Measurements from ENCODE around the gene GNB1. TPM values are rescaled to one million over a fixed set of nuclear protein-coding genes. Genes with fewer than 3 reads are reported as not detected.

GNB1 gene
- total and polyA plus RNA-seq, 10 of the 15 experiments (the other 5 are each of a cell fraction or from before 2014, with no cell fraction given) = 23.0 to 392 (median 93.9) TPM

DNA sequence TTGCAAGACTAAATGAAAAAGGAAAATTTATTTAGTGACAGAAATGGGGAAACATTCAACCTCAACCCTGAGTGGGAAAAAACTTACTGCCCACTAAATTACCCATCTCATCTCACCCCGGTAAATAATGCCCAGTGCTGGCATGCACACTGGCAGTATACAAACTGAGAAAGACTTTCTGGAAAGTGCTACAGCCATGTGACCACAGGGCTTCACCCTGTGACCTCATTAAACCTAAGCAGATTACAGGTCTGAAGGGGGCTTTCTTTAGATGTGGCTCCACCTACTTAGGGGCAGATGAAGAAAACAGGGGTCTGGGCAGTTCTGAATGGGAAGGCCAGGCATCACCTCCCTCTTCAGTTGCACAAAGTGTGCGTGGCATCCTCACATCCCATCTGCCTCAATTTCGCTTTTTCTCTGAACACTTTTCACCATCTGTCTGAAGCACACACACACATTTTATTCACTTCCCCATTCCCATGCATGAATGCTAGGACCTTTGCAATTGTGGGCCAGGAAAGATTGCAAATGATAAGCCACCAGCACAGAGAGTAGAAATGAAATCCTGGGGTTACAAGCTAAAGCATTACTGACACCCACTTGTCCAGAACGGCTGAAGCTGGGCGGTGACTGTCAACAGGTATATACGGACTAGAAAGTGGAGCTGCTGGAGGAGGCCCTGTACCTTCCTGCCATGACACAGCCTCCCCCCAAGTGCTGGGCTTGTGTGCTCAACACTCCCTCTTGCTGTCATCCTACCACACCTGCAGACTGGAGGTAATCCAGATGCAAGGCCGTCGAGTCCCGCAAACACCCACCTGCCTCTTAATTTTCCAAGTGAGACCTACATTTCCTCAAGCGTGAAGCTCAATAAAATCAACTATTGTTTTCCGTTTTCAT is 115.3 kb downstream of the GNB1 start (continued):
- TF ChIP-seq, protein P1, sequence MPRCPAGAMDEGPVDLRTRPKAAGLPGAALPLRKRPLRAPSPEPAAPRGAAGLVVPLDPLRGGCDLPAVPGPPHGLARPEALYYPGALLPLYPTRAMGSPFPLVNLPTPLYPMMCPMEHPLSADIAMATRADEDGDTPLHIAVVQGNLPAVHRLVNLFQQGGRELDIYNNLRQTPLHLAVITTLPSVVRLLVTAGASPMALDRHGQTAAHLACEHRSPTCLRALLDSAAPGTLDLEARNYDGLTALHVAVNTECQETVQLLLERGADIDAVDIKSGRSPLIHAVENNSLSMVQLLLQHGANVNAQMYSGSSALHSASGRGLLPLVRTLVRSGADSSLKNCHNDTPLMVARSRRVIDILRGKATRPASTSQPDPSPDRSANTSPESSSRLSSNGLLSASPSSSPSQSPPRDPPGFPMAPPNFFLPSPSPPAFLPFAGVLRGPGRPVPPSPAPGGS (IDR thresholded peaks at IDR 0.05; ENCODE audit: borderline replicate concordance, insufficient read depth, low read depth, low read length, poor library complexity, severe bottlenecking) = no peak
- TF ChIP-seq BMI1 (IDR thresholded peaks at IDR 0.05; ENCODE audit: borderline replicate concordance) = no peak
- TF ChIP-seq, protein P2, sequence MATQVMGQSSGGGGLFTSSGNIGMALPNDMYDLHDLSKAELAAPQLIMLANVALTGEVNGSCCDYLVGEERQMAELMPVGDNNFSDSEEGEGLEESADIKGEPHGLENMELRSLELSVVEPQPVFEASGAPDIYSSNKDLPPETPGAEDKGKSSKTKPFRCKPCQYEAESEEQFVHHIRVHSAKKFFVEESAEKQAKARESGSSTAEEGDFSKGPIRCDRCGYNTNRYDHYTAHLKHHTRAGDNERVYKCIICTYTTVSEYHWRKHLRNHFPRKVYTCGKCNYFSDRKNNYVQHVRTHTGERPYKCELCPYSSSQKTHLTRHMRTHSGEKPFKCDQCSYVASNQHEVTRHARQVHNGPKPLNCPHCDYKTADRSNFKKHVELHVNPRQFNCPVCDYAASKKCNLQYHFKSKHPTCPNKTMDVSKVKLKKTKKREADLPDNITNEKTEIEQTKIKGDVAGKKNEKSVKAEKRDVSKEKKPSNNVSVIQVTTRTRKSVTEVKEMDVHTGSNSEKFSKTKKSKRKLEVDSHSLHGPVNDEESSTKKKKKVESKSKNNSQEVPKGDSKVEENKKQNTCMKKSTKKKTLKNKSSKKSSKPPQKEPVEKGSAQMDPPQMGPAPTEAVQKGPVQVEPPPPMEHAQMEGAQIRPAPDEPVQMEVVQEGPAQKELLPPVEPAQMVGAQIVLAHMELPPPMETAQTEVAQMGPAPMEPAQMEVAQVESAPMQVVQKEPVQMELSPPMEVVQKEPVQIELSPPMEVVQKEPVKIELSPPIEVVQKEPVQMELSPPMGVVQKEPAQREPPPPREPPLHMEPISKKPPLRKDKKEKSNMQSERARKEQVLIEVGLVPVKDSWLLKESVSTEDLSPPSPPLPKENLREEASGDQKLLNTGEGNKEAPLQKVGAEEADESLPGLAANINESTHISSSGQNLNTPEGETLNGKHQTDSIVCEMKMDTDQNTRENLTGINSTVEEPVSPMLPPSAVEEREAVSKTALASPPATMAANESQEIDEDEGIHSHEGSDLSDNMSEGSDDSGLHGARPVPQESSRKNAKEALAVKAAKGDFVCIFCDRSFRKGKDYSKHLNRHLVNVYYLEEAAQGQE (IDR thresholded peaks at IDR 0.05; ENCODE audit: low read depth, low read length) = no peak
- TF ChIP-seq RUNX3 (IDR thresholded peaks at IDR 0.05; ENCODE audit: low read length) = peak; percentile 38; the same call in 1 of the 2 replicates
- TF ChIP-seq MTA2 (IDR thresholded peaks at IDR 0.05; ENCODE audit: low read depth) = 0 out of 2 replicates have a peak, but pooled peaks have one; percentile 21
- no peak for TF ChIP-seq FOXM1 (IDR thresholded peaks at IDR 0.05; ENCODE audit: low read depth, low read length)
- peak; percentile 73; the same call in 1 of the 2 replicates for TF ChIP-seq ATF7 (IDR thresholded peaks at IDR 0.05; ENCODE audit: low read depth)
- TF ChIP-seq, protein P3, sequence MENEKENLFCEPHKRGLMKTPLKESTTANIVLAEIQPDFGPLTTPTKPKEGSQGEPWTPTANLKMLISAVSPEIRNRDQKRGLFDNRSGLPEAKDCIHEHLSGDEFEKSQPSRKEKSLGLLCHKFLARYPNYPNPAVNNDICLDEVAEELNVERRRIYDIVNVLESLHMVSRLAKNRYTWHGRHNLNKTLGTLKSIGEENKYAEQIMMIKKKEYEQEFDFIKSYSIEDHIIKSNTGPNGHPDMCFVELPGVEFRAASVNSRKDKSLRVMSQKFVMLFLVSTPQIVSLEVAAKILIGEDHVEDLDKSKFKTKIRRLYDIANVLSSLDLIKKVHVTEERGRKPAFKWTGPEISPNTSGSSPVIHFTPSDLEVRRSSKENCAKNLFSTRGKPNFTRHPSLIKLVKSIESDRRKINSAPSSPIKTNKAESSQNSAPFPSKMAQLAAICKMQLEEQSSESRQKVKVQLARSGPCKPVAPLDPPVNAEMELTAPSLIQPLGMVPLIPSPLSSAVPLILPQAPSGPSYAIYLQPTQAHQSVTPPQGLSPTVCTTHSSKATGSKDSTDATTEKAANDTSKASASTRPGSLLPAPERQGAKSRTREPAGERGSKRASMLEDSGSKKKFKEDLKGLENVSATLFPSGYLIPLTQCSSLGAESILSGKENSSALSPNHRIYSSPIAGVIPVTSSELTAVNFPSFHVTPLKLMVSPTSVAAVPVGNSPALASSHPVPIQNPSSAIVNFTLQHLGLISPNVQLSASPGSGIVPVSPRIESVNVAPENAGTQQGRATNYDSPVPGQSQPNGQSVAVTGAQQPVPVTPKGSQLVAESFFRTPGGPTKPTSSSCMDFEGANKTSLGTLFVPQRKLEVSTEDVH (IDR thresholded peaks at IDR 0.05; ENCODE audit: low read depth, partially characterized antibody) = no peak
- TF ChIP-seq IRF4 (IDR thresholded peaks at IDR 0.05; ENCODE audit: low read depth, low read length) = 0 out of 2 replicates have a peak, but pooled peaks have one; percentile 8
- TF ChIP-seq, protein P4, sequence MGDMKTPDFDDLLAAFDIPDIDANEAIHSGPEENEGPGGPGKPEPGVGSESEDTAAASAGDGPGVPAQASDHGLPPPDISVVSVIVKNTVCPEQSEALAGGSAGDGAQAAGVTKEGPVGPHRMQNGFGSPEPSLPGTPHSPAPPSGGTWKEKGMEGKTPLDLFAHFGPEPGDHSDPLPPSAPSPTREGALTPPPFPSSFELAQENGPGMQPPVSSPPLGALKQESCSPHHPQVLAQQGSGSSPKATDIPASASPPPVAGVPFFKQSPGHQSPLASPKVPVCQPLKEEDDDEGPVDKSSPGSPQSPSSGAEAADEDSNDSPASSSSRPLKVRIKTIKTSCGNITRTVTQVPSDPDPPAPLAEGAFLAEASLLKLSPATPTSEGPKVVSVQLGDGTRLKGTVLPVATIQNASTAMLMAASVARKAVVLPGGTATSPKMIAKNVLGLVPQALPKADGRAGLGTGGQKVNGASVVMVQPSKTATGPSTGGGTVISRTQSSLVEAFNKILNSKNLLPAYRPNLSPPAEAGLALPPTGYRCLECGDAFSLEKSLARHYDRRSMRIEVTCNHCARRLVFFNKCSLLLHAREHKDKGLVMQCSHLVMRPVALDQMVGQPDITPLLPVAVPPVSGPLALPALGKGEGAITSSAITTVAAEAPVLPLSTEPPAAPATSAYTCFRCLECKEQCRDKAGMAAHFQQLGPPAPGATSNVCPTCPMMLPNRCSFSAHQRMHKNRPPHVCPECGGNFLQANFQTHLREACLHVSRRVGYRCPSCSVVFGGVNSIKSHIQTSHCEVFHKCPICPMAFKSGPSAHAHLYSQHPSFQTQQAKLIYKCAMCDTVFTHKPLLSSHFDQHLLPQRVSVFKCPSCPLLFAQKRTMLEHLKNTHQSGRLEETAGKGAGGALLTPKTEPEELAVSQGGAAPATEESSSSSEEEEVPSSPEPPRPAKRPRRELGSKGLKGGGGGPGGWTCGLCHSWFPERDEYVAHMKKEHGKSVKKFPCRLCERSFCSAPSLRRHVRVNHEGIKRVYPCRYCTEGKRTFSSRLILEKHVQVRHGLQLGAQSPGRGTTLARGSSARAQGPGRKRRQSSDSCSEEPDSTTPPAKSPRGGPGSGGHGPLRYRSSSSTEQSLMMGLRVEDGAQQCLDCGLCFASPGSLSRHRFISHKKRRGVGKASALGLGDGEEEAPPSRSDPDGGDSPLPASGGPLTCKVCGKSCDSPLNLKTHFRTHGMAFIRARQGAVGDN (IDR thresholded peaks at IDR 0.05) = no peak
- no peak for TF ChIP-seq TBL1XR1 (IDR thresholded peaks at IDR 0.05; ENCODE audit: low read depth, low read length)
- TF ChIP-seq PML (IDR thresholded peaks at IDR 0.05; ENCODE audit: low read length) = no peak
- no peak for TF ChIP-seq PAX8 (IDR thresholded peaks at IDR 0.05)
- TF ChIP-seq ETV6 (conservative IDR thresholded peaks at IDR 0.05 in 1 of 2, IDR thresholded peaks at IDR 0.05 in 1 of 2; ENCODE audit: borderline replicate concordance in 1 of 2, low read depth in 1 of 2) = no peak
- TF ChIP-seq, protein P5, sequence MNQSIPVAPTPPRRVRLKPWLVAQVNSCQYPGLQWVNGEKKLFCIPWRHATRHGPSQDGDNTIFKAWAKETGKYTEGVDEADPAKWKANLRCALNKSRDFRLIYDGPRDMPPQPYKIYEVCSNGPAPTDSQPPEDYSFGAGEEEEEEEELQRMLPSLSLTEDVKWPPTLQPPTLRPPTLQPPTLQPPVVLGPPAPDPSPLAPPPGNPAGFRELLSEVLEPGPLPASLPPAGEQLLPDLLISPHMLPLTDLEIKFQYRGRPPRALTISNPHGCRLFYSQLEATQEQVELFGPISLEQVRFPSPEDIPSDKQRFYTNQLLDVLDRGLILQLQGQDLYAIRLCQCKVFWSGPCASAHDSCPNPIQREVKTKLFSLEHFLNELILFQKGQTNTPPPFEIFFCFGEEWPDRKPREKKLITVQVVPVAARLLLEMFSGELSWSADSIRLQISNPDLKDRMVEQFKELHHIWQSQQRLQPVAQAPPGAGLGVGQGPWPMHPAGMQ (IDR thresholded peaks at IDR 0.05; ENCODE audit: borderline replicate concordance) = no peak

All from GM12878 (cell line).